A549 (cell line): ENCODE measurements around the gene LRG1. TPM values are rescaled to one million over a fixed set of nuclear protein-coding genes. Genes with fewer than 3 reads are reported as not detected.
"Not testable (repeated sequence)": the region's sequence is repeated elsewhere in the genome, so short reads cannot be mapped to it uniquely, and the experiment has no call there.

ENCODE experiments used
- ATAC-seq, 2 experiments: fragments of 200-7000 bp in 1 of 2; fragments of >200 bp in 1 of 2; cut with Nextera tagmentation in 1 of 2; cut with Tn5 transposase in 1 of 2; 3 replicates each; pipeline versions ENCODE4 v1.8.0 to v1.9.1; 2018 to 2020; ENCODE audit warnings: mild to moderate bottlenecking in 1 of 2, moderate library complexity in 1 of 2
- CTCF ChIA-PET: fragments of 300-600 bp; sonication (Branson Sonifier 250); formaldehyde crosslinking; extraction: SDS; loops from one replicate; lab custom pipeline; 2021; ENCODE audit warnings: antibody characterized with exemption, inconsistent platforms; lab: Yijun Ruan, JAX
- POLR2A ChIA-PET: fragments of 350-600 bp; formaldehyde crosslinking; extraction: SDS; loops from one replicate; lab custom pipeline; 2021; ENCODE audit warnings: antibody characterized with exemption, inconsistent platforms; lab: Yijun Ruan, JAX
- DNase-seq, 2 experiments: peaks; one replicate each; pipeline versions ENCODE4 v3.0.0 to v3.0.0-alpha.2; 2011 to 2016; ENCODE audit warnings: low read depth in 1 of 2, low spot score in 1 of 2
- FAIRE-seq: peaks from 2 replicates; lab custom pipeline; 2011; peaks lifted over from hg19 to GRCh38; lab: Jason Lieb, UNC
- H3K27ac ChIP-seq, 2 experiments: fragments of >200 bp; sonication (Bioruptor Twin); formaldehyde crosslinking; 3 replicates each; pipeline ENCODE4 v1.5.1; 2016 to 2017
- H3K4me1 ChIP-seq: fragments of >200 bp; sonication (Bioruptor Twin); formaldehyde crosslinking; 3 replicates; pipeline ENCODE4 v1.6.1; 2016
- H3K4me2 ChIP-seq: fragments of >200 bp; sonication (Bioruptor Twin); formaldehyde crosslinking; 3 replicates; pipeline ENCODE4 v1.6.1; 2016
- H3K4me3 ChIP-seq: fragments of >200 bp; sonication (Bioruptor Twin); formaldehyde crosslinking; 3 replicates; pipeline ENCODE4 v1.5.1; 2016
- H3K9me3 ChIP-seq: fragments of >200 bp; sonication (Bioruptor Twin); formaldehyde crosslinking; 3 replicates; pipeline ENCODE4 v1.6.1; 2016
- CHD2 ChIP-seq: fragments of 150-350 bp; IDR thresholded peaks from 2 replicates; pipeline ENCODE4 v1.6.1; 2014; ENCODE audit warnings: low read length; ENCODE audit not compliant: partially characterized antibody
- KDM1A ChIP-seq: fragments of 200-600 bp; sonication (generic); IDR thresholded peaks from 2 replicates; pipeline ENCODE4 v1.6.1; 2016; ENCODE audit warnings: low read depth, mild to moderate bottlenecking
- MAFK ChIP-seq: fragments of 450-650 bp; IDR thresholded peaks from 2 replicates; pipeline ENCODE4 v1.6.1; 2014; ENCODE audit not compliant: partially characterized antibody
- NFE2L2 ChIP-seq: fragments of 150-350 bp; conservative IDR thresholded peaks from 2 replicates; pipeline ENCODE4 v1.6.1; 2014; ENCODE audit warnings: low read length
- NPAS2 ChIP-seq: fragments of 250-450 bp; sonication (Bioruptor Pico); IDR thresholded peaks from 2 replicates; pipeline ENCODE4 v1.8.0; 2022; ENCODE audit warnings: mild to moderate bottlenecking, moderate library complexity, borderline replicate concordance
- POLR2AphosphoS2 ChIP-seq: conservative IDR thresholded peaks from 2 replicates; pipeline ENCODE4 v1.6.1; 2012; ENCODE audit warnings: low read length, improper control_type of control experiment, inconsistent platforms
- RFX5 ChIP-seq: fragments of 450-650 bp; IDR thresholded peaks from 2 replicates; pipeline ENCODE4 v1.7.1; 2014; ENCODE audit warnings: antibody characterized with exemption, mild to moderate bottlenecking, moderate library complexity
- TP53 ChIP-seq: fragments of 250-450 bp; sonication (Bioruptor Pico); IDR thresholded peaks from 2 replicates; pipeline ENCODE4 v1.5.0; 2021; ENCODE audit warnings: mild to moderate bottlenecking, moderate library complexity
- ZC3H11A ChIP-seq: fragments of 450-650 bp; IDR thresholded peaks from 2 replicates; pipeline ENCODE4 v1.6.1; 2014; ENCODE audit warnings: antibody characterized with exemption, mild to moderate bottlenecking
- ZFP36 ChIP-seq: fragments of 450-650 bp; IDR thresholded peaks from 2 replicates; pipeline ENCODE4 v1.6.1; 2014; ENCODE audit warnings: borderline replicate concordance; ENCODE audit not compliant: partially characterized antibody
- WGBS: methylation state at CpG from one replicate; pipeline ENCODE4 v1.1.6; 2017; ENCODE audit errors: missing lambda C conversion rate; 5-methylcytosine and 5-hydroxymethylcytosine counted together
- polyA plus RNA-seq, 4 experiments: library from polyadenylated mRNA; depleted of rRNA in 3 of 4; stranded (reverse); fragments of >200 nt; fragmentation: RNase III in 1 of 4; extraction: RNeasy Plus Mini Kit Qiagen cat#74134 plus additional on column Dnase treatment in 1 of 4; gene quantifications; 2 replicates in 3 of 4; 3 replicates in 1 of 4; pipeline ENCODE4 v1.2.3, GENCODE V29; 2011 to 2017
- TF ChIP-seq, protein P1 (sequence below): fragments of 450-650 bp; IDR thresholded peaks from 2 replicates; pipeline ENCODE4 v1.6.1; 2014; ENCODE audit warnings: antibody characterized with exemption
- TF ChIP-seq, protein P2 (sequence below): fragments of >200 bp; sonication (Bioruptor Twin); formaldehyde crosslinking; IDR thresholded peaks from 2 replicates; pipeline ENCODE4 v1.6.1; 2016

LRG1 gene
- polyA plus RNA-seq, 2 of the 4 experiments (the other 2 are of a cell fraction): 0.18 TPM; not detected in 1

DNA sequence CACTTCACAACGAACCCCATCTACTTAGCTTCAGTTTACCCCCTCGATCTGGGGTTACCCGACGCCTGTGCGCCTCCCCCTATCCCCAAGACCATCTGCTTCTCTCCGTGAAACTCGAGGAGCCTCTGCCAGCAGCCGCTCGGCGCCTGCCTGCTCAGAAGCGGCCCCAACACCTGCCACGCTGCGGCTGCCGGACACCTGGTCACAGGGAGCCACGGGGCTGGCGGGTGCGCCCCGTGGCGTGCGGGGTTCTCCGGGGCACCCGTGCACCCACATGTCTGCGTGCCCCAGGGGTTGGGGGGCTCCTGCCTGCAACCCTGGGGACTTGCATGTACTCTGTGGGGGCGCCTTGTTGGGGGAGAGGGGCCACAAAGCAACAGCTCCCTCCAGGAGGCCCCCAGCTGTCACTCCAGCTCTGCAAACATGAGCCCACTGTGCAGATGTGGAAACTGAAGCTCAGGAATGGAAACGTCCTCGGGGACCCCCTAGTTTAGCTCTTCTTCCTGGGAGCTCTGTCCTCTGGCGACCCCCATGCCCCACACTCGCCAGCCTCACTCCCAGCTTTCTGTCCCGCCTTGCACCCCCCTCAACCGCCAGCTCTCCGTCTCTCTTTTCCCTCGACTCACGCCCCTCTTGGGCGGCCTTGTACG is 26.7 kb upstream of the LRG1 start:
- TF ChIP-seq RFX5 (no peak), NPAS2 (CRISPR knock-in tag) (no peak), MAFK (no peak), NFE2L2 (no peak), TP53 (CRISPR knock-in tag) (no peak), CHD2 (no peak), POLR2AphosphoS2 (no peak)
- TF ChIP-seq, protein P1, sequence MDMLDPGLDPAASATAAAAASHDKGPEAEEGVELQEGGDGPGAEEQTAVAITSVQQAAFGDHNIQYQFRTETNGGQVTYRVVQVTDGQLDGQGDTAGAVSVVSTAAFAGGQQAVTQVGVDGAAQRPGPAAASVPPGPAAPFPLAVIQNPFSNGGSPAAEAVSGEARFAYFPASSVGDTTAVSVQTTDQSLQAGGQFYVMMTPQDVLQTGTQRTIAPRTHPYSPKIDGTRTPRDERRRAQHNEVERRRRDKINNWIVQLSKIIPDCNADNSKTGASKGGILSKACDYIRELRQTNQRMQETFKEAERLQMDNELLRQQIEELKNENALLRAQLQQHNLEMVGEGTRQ: no peak
- TF ChIP-seq, protein P2, sequence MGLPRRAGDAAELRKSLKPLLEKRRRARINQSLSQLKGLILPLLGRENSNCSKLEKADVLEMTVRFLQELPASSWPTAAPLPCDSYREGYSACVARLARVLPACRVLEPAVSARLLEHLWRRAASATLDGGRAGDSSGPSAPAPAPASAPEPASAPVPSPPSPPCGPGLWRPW: no peak
- POLR2A ChIA-PET: no interaction called here
- H3K4me1 ChIP-seq: peaks cover 8% of the 10 kb centered on the region; the same call in 2 of the 3 replicates
- ATAC-seq: no peak
- CTCF ChIA-PET: interaction anchor here (0.8 to 11.8 kb wide), 18 partner anchors 8 to 93 kb away, joined by 3 to 118 read pairs (median 7); partner anchors contain the start of gene SEMA6B
- WGBS: 87% methylated on average over 30 of the region's 35 CpGs
- H3K27ac ChIP-seq: no peak overlapping the region
- DNase-seq: no peak
- no peak overlapping the region for H3K4me3 ChIP-seq
- no peak for FAIRE-seq
- no peaks in the 10 kb centered on the region for H3K9me3 ChIP-seq
- H3K4me2 ChIP-seq: no peak overlapping the region

DNA sequence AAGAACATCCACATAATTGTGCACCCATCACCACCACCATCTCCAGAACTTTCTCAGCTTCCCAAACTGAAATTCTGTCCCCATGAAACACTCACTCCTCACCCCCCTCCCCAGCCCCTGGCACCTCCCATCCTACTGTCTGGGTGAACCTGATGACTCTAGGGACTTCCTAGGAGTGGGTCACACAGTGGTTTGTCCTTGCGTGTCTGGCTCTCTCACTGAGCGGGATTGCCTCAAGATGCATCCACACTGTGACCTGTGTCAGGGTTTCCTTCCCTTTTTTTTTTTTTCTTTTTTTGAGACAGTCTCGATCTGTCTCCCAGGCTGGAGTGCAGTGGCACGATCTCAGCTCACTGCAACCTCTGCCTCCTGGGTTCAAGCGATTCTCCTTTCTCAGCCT is 23.7 kb upstream of the LRG1 start:
- H3K4me2 ChIP-seq, DNase-seq, H3K27ac ChIP-seq, ATAC-seq, H3K9me3 ChIP-seq, FAIRE-seq, H3K4me3 ChIP-seq, H3K4me1 ChIP-seq, POLR2A ChIA-PET: not testable (repeated sequence)
- 92% methylated on average over 5 of the region's 5 CpGs for WGBS
- CTCF ChIA-PET: interaction anchor here (0.9 to 11.8 kb wide), 3 partner anchors 70 to 745 kb away, joined by 4 to 118 read pairs (median 4); no protein-coding TSS in a partner anchor

DNA sequence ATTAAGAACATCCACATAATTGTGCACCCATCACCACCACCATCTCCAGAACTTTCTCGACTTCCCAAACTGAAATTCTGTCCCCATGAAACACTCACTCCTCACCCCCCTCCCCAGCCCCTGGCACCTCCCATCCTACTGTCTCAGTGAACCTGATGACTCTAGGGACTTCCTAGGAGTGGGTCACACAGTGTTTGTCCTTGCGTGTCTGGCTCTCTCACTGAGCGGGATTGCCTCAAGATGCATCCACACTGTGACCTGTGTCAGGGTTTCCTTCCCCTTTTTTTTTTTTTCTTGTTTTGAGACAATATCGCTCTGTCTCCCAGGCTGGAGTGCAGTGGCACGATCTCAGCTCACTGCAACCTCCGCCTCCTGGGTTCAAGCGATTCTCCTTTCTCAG is 22.2 kb upstream of the LRG1 start:
- no CpG with 5 or more reads among the region's 7 CpGs for WGBS
- H3K4me1 ChIP-seq: peaks cover 16% of the 10 kb centered on the region
- FAIRE-seq, H3K4me2 ChIP-seq, CTCF ChIA-PET, H3K27ac ChIP-seq, ATAC-seq, DNase-seq, H3K9me3 ChIP-seq, POLR2A ChIA-PET, H3K4me3 ChIP-seq: not testable (repeated sequence)

DNA sequence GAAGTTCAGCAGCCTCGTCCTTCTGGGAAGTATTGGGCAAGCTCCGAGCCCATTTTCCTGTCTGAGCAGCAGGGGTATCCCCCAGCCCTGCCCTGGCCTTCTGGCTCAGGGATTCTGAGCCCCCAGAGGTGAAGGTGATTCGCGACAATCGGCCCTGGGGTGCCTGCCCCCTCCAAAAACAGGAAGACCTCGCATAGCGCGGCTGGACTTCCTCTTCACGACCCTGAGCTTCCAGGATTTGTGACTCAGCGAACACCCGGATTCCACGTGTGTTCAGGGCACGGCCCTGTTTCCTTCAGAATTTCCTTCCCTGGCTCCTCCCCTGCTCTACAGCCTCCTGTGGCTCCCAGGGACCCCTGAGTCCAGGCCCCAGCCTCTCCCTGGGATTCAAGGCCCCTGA is 19.7 kb upstream of the LRG1 start, which contains the start of gene SEMA6B:
TSS of gene SEMA6B (minus strand) at position 116 of the 400 bp plus-strand sequence. CDS start 1,227 bp downstream, outside the sequence.
- Histone ChIP-seq H3K4me1 (peaks cover 13% of the 10 kb centered on the region), H3K9me3 (no peaks in the 10 kb centered on the region), H3K27ac (peak within 1 kb of the TSS in 1 of 2 experiments; percentile 56; a peak in 2 of 6 replicates), H3K4me3 (no peak within 1 kb of the TSS), H3K4me2 (peak within 1 kb of the TSS; percentile 60; the same call in 2 of the 3 replicates)
- POLR2A ChIA-PET: interaction anchor here (0.9 kb wide), 1 partner anchor 8 kb away, joined by 4 read pairs; no protein-coding TSS in a partner anchor
- CTCF ChIA-PET: interaction anchor here (0.6 to 2.7 kb wide), 11 partner anchors 8 to 1726 kb away, joined by 3 to 22 read pairs (median 6); no protein-coding TSS in a partner anchor
- ATAC-seq (no peak), FAIRE-seq (no peak), DNase-seq (no peak)
- 67% methylated on average over 13 of the region's 13 CpGs for WGBS
- TF ChIP-seq KDM1A (no peak), ZC3H11A (no peak), ZFP36 (peak; percentile 50), NPAS2 (CRISPR knock-in tag) (no peak)
